Embryonic facial prominence (tissue), 1 donor: ENCODE measurements around the gene SORBS1.

Experiments
- DNase-seq: peaks from one replicate; pipeline ENCODE4 v3.0.0-alpha.2; 2016; ENCODE audit errors: extremely low spot score

The SORBS1 gene

DNA sequence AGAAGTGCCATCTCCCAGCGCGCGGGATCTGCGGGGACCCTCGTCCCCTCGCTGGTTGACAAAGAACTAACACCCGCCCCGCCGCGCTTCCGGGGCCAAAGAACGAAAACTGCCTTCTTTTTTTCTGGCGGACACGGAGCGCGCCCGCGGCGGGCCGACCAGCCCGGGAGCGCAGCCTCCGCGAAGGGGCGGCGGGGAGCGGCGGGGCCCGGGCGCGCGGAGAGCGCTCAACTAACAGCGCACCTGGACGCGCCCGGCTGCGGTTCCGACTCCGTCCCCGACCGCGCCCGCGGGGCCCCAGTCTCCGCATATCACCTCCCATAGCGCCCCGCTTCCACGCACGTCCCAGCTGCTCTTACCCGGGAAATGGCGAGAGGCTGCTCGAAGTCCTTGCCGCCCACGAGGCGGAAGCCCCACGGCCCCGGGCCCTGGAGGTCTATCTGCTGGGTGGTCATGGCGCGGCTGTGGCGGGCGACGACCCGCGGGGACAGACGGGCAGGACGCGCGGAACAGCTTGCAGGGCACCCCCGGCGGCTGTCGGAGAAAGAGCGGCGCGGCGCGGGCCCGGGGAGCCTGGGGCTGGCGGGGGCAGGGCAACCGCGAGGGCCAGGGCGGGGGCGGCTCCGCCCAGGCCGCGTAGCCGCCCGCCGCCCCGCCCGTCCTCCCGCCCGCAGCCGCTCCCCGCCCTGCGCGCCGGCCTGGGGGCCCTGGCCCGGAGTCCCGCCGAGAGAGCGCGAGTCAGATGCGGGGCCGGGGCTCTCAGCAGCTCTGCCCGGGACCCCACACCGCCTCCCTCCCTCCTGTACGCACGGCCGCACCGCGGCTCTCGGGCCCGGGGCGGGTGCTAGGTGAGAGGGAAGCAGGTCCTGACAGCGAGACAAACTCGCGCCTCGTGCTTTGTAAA is 270.5 kb downstream of the SORBS1 start, which contains the start of gene PDLIM1:
TSS of gene PDLIM1 (minus strand) at position 543 of the 904 bp plus-strand sequence. CDS start at position 455, 88 bp downstream.
- DNase-seq = no peak

DNA sequence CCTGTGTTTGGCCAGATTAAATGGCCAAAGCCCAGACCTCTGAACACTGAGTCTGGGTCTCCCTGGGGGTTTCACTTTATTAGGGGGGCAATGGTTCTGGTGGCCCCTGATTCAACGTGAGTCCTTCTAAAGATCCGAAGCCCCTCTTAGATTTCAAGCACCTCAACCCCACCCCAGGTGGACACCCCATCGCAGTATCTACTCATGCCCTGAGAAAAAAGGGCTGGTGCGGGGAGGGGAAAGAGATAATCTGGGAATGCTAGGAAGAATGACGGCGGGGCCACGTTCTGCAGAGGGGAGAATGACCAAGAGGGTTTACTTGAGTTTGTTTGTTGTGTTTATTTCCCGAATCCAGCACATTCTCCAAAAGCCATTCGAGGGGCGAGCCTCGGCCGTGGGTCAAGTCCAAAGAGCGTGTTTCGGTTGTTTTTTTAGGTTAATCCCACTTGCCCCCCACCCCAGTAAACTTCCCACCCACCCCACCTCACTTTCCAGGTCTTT is 271.2 kb downstream of the SORBS1 start:
- DNase-seq = no peak

DNA sequence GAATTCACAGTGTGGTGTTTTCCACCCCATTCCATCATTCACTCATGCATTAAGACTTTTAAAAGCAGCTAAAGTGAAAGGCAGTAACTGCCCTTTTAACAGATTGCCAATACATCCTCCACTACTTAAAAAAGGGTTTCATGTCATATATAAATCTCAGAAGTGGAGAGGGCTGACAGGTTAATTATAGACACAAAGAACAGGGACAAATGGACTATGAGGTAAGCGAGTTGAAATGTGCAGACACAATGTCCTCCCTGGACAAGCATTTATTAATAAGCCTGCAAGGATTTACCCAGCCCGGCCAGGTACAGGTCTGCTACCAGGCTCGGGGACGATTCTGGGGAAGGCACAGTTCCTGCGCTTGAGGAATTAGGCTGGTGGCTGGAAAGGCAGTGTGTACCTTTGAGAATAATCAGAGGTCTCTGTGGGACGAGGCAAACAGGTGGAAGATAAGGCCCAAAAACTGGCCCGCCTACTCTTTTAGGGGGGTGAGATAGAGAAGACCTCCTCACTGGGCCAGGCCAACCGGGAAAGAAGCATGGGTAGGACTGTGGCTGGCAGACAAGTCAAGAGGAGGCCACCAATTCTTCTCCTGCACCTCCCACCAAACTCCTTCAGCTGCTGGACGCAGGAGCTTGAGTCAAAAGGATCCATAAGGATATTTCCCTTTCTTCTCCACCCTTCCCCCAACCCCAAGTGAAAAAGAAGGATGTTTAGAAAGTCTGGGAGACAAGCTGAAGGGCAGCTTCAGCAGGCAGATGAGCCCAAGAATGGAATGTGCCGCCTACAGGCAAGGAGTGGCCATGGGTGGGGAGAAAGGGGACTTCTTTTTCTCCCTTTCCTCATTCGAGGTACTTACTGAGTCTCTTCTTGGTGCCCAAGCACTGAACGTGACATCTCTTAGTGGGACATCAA is 271.9 kb downstream of the SORBS1 start:
- no peak for DNase-seq

DNA sequence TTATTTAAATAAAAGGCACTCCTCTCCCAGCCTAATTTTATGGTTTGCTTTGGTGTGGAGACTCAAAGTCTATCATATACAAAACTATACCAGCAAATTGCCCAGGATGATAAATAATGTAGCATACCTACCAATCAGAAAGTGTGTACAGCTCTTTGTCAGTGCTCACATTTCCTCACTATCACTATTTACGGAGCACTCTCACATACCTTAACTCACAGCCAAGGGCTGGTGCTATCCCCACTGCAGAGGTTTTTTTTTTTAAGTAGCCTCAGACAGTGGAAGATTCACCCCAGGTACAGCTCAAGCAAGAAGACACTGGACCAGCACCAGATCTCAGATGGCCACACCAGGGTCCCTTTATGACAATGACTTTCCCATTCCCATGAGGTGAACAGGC is 272.9 kb downstream of the SORBS1 start:
- no peak for DNase-seq

DNA sequence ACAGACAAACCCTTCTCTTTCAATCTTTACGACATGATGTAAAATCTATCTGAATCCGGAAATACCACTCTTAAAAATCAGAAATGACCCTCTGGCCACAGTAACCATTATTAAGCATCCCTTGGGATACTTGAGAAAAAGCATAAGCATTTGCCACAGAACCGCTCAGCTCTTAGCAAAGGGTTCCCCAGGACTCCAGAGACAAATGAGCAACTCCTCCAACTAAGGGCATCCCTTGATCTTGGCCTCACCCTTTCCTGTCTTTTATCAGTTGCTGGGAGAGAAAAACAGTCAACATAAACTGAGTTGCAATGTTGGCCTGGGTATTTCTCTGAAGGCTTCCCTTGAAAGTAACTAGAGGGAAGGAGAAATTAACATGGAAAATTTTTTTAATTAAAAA is 273.9 kb downstream of the SORBS1 start:
- no peak for DNase-seq

DNA sequence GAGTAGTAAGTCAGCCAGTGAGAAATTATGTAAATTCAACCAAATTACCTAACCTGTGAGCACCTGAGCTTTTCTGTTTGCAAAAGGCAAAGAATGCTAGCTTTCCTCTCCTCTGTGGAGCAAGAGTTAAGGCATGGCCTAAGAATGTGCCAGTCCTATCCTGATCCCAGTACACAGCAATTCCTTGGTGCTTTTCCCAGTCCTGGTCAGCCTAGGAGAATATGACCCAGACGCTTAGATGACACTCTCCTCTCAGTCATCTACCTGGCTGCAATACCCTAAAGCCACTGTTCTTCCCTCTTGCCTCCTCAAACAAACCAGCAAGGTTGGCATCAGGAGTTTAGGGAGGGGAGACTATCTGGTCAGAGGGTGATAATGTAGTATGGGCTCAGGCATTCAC is 274.5 kb downstream of the SORBS1 start:
- no peak for DNase-seq

DNA sequence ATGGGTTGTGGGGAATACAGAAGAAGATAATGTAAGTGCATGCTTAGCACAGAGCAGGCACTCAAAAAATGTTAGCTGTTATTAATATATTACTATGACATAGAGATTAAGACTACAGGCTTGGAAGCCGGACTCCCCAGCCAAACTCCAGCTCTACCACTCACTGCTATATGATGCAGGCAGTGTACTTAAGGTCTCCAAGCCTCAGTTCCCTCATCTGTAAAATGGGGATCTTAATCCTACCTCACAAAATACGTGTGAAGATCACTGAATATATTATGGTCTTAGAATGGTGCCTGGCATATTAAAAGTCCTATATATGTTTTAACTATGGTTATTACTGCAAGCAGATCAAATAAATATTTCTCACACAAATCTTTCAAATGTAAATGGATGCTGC is 275.6 kb downstream of the SORBS1 start:
- no peak for DNase-seq

DNA sequence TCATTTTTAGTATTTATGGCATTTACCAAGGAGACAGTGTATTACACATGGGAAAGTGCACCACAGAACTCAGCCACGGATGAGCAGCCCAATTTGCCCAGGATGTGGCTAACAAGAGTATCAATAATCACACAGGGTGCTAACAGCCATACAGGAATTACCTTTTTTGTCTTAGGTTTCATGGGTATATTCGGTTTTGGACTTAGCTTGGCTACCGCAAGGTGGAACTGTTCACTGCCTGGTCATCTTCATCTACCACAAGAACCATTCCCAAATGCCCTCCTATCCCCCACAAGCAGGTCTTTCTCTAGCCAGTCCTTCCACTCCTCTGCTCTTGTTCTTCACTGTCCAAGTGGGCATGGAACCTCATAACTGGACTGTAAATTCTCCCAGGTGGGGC is 276.4 kb downstream of the SORBS1 start:
- no peak for DNase-seq

DNA sequence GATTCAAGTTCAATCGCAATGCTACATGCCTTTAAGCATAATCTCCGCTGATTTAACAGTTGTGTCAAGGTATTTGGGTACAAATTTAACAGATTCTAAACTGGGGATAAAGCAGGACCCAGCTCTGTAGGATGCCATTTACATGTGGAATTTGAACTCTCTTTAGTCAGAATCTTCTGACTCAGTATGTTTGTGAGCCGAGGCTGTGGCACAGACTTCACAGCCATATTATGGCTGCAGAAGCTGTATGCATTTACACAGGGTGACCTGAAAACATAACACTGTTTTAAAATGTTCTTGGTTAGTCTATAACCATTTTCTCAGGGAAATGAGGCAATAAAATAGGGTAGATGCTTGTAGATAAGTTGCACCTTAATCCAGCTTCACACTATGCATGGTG is 279.1 kb downstream of the SORBS1 start:
- no peak for DNase-seq

DNA sequence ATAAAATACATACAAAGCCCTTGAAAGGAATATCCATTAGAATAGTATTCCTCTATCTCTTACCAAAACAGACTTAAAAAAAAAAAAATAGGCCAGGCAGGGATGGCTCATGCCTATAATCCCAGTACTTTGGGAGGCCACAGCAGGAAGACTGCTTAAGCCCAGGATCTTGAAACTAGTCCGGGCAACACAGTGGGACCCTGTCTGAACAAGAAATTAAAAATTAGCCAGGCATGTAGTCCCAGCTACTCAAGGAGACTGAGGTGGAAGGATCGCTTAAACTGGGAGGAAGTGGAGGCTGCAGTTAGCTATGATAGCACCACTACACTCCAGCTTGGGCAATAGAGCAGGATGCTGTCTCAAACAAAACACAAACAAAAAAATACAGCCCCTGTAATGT is 280.0 kb downstream of the SORBS1 start:
- no peak for DNase-seq

DNA sequence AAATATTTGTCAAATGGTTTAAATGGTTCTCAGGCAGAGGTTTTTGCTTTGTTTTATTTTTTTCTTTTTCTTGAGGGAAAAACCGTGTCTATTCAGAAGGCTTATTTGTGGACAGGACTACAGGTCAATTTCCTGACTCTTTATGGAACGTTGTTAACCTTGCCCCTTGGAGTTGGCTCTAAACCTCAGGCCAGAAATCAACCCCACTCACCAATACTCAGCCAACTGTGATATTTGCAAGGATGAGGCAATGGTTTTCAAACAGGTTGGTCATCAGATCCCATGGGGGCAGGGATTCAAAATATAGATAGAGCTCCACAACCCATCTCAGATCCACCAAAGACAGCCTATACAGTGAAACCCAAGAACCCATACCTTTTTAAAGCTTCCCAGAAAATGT is 280.5 kb downstream of the SORBS1 start:
- no peak for DNase-seq

DNA sequence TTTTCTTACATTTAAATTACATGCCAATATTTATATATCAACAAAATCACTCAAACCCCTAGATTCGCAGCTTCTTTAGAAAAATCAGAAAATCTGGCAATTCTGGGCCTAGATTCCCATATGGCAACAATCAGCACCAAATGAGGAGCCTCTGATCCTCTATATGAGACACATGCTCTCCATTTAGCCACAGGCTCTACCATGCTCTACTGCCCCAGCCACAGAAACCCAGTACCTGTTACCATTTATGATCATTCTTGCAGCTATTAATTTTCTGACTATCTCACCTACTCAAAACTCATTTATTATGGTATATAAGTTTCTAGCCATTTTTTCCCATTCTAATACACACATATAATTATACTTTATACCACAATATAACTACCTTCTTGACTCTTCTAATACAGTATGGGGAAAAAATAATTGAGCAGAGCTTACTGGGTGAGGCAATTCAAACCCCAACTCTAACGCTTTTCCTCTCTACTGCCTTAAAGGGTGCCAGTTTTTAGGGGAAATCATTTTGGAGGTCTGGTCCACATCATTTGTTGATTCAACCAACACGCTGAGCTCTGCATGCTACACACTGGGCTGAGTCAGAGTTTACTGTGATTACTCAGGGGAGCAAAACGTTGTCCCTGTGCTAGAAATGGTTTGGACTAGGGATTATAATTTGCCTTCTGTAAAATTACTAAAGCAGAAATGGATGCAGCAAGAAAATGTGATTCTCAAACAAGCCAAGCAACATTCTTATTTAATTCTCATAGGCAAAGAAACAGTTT is 281.9 kb downstream of the SORBS1 start:
- no peak for DNase-seq

DNA sequence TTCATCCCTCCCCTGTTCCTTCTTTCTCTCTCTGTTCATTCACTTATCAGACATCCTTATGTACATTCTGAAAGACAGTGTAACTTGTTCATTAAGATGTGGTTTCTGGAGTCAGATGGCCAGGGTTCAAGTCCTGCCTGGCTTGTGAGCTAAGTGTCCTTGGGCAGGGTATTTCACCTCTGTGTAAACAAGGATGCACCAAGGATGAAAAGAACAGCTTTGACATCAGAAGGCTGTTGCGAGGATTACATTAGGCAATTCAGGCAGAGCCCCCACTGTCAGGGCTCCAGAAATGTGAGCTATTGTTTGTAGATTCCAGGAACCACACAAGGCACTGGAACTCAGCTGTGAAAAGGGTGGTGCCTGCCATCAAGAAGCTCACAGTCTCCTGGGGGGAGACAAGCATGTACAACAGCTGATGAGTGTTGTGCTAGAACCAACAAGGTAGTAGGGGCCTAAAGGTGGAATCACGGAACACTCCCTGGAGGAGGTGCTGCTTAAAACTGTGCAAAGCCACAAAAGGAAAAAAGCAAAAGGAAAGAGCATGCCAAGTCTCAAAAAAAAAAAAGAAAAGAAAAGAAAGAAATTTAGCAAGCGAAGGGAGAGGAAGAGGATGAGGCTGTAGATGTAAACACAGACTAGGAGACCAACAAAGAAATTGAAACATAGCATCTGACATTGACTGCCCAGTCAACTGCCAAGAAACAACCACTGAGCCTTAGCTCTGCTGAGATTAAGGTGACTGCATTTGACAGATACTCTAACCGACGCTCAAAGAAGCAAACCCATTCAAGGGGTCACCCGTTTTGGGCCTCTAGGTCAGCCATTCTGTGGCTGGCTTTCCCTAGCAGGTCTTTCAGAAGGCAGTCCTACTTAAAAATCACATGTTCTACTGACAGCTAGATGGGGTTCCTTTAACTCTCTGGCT is 282.8 kb downstream of the SORBS1 start:
- DNase-seq = no peak

DNA sequence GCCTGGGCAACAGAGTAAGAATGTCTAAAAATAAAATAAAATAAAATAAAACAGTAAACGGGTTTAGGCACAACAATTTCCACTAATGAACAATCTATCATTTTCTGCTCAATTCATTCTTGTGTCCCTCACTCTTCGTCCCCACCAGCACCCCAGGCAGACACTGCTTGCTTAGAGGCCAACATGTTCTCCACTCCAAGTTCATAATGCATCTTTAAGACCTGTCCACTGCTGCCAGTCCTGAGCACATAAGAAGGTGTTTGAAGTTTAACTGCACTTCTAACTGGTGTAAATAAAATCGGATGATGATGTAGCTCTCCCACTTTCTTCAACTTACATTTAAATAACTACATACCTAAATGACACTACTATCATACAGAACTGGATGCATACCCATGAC is 283.6 kb downstream of the SORBS1 start:
- DNase-seq = no peak

DNA sequence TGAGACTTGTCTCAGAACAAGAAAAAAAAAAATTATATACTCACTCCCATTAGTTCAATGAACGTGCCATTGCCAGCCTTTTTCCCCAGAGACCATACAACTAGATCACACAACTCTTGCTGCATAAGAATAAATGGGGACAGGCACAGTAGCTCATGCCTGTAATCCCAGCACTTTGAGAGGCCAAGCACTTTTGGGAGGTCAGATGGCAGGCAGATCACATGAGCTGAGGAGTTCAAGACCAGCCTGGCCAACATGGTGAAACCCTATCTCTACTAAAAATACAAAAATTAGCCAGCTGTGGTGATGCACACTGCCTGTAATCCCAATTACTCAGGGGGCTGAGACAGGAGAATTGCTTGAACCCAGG is 284.0 kb downstream of the SORBS1 start:
- no peak for DNase-seq

DNA sequence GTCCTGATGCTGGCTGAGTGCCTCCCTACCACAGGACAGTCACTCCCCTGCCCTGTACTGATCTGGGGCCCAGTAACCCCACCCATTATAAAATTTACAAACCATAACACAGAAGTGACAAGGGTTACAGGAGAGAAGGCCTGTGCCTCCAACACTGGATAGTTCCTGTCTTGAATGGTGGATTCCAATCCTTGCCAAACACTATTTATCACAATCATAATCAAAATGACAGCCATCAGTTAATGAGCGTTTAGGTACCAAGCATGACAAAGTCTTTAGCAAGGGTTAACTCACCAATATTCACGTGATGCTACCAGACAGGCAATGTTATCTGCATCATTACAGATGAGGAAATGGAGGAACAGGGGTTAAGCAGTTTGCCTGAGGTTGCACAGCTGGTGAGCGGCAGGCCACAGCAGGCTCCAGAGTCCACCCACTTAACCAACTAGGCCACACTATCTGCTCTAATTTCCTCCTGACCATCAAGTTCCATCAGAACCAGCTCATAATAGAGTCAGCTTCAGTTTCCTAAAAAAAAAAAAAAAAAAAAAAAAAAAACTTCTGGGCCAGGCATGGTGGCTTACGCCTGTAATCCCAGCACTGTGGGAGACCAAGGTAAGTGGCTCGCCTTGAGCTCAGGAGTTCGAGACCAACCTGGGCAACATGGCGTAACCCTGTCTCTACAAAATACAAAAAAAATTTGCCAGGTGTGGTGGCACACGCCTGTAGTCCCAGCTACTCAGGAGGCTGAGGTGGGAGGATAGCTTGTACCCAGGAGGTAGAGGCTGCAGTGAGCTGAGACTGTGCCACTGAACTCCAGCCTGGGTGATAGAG is 284.6 kb downstream of the SORBS1 start:
- DNase-seq = no peak

DNA sequence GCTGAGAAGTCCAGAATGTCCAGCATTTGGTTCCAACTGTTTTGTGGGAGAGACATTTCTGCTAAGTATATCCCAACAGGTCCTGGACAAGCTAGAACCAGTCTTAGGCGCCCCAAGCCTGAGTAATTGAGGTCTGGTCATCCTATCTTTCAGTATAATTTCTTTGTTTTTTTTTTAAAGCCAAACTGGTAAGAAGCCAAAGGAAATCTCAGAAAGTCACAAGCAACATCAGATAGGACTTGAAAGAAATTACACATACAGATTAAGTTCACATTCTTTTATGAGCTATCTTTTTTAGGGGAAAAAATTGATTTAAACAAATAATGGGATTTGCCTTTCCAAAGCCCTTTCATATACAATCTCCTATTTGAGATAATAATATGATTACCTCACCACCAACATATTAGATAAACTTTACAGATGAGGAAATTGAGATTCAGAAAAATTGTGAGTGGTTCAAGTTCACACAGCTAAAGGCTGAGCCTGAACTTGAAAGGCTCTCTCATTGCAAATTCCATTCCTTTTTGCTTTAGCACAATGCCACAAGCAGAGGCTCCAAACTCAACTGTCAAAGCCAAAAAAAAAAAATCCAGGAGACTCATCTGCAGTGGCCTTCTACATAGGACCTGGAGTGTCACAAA is 285.3 kb downstream of the SORBS1 start:
- DNase-seq = no peak

DNA sequence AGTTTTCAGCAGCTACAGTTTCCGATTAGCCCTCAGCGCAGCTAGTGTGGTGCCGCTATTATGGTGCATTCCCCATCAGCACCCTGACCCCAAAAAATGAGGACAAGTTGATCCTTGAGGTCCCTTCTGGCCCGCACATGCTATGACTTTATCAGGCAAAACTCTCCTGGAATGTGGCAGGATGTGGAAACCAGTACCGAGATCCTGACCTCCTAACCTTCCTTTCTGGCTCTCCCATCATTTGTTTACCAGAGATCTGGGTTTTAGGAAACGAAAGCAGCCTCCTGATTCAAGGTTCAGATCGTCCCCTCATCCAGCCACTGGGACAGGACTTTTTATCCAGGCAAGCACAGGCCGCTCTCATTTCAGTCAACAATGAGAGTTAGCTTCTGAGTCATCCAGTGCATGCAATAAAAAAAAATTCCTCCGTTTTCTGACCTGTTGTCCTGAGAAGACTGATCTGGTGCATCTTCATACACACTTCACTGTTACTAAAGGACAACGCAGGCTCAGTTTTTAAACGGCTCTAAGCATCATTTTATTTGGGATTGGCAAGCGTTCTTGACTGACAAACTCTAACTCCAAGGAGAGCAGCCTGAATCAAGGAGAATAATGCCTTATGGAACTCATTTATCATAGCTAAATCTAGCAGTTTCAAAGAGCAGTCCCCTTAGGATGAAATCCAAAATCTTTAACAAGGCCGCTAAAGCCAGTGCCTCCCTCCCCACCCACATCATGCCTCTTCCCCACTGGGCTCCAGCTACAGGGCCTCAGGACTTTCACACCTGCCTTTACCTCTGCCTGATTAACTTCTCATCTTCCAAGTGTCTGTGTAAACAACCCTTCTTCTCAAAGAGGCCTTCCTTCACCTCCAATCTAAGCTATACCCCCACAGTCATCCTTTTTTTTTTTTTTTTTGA is 287.5 kb downstream of the SORBS1 start:
- DNase-seq = no peak
